ENCODE results near the gene ARL4C.
"Not testable (repeated sequence)": the region's sequence is repeated elsewhere in the genome, so short reads cannot be mapped to it uniquely, and the experiment has no call there.

Gene ARL4C

DNA sequence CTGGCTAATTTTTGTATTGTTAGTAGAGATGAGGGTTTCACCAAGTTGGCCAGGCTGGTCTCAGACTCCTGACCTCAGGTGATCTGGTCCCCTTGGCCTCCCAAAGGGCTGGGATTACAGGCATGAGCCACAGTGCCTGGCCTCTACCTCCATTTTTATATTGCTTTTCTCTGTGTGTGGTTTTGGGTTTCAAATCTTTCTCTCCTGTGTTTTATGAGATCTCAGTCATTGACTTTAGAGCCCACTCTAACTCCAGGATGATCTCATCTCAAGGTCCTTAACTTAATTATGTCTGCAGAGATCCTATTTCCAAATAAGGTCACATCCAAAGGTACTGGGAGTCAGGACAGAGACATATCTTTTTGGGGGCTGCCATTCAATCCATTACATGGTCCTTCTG, 24.7 kb downstream of the ARL4C start:
- DNase-seq, result no peak

DNA sequence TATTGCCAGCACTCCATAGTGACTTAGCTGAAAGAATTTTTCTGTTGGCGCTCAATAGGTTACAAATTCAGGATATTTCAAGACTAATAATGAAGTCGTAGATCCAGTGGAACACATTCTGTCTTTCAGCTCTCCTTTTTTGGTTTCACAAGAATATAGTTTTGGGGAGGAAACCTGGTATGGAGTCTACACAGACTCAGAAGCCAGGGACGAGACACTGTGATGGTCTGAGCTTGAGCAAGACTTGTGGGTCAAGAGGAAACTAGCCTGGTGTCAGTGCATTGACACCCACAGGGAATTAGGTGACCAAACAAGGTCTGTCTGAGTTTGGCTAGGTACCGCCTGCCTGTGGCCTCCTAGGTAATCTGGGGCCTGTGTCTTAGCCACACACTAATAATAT, 26.9 kb downstream of the ARL4C start:
- no peak for DNase-seq

DNA sequence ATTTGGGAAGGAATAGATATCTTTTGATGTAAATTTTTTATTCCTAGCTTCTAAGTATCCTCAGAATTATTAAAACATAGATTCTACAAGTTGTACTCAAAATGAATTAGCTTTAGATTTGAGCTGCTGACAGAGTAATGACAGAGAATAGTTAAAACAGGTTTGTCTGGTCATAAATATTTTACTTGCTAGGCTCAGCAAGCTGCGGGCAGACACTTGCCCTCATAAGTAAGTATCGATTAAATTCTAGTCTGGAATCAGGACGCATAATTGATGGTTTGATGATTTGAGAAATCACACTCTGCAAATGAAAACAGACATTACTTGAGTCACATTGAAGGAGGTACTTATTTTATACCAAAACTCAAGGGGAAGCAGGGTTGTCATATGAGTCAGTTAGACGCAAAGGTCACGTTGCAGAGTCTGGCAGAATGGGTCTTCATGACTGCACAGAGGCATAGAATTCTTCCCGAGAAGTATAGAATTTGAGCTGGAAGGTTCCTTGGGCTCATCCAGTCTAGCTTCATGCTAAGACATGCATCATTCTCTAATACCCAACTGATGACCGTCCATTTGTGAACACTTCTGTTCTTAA, 27.5 kb downstream of the ARL4C start:
- no peak for DNase-seq

DNA sequence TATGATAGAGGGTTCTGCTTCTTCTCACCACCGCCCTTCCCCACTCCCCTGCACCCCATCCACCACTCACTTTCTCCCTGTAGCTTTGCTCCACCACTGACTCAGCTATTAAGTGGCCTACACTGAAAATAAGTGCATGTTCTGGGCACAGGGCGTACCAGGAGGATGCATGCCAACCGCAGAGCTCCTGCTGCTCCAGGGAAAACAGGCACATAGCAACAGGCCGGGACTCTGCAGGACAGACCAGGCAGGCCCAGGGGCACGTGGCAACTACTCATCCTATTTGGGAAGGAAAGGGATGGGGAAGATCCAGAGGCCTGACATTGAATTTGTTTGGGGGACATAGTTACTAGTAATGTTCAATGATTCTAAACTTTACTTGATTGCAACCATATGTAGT, 28.4 kb downstream of the ARL4C start:
- DNase-seq, result no peak

DNA sequence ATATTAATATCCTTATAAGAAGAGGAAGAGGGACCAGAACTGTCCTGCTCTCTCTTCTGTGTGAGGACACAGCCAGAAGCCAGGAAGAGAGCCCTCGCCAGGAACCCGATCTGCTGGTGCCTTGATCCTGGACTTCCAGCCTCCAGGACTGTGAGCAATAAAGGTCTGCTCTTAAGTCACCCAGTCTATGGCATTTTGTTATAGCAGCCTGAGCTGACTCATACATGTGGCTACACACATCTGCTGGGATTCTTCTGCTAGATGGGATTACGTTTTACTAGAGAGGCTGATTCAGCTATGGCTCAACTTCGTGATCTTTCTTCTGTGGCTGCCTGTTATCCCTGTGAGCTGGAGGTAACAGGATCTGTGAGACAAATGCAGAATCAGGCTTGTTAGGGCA, 29.6 kb downstream of the ARL4C start:
- DNase-seq, result no peak

DNA sequence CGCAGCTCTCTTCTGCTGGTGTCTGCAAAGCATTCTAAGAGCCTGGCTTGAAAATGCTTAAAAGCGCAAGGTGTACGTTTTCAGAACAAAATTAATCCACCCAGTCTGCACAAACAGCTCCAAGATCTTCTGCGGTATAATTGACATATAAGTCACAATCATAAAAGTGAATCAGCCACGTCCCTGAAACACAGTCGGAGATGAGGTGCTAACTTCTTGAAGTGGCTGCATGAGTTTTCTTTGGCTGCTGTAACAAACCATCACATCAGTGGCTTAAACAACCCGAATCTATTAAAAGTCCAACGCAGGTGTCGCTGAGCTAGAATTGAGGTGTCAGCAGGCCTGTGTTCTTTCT, 32.6 kb downstream of the ARL4C start:
- no peak for DNase-seq

DNA sequence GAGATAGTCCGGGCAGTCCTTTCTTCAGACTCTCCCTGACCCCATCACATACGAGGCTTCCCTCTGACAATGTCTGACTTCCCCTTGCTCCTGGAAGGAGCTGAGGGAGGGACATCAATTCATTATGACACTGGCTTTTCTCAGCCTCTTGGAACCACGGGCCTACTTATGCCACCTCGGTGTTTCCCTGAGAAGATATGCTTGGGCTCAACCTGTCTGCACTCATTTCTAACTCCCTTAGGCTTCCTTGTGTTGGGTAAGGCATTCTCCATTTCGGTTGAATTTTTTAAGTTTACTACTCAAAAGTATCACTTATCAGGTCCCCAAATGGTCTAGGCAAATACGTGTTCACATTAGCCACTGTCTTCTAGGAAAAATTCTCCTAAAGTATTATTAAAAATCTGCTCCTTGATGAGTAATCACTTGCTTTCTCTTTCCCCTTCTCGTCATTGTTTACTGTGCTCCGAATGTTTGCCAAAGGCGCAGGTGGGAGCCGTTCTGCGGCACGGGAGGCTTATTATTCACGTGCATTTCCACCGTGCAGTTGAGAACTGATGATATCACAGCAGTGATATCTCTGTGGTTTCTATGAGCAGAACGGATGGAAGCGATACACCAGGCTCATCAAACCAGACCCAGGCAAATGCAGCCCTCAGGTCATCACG, 33.1 kb downstream of the ARL4C start:
- DNase-seq, result no peak

DNA sequence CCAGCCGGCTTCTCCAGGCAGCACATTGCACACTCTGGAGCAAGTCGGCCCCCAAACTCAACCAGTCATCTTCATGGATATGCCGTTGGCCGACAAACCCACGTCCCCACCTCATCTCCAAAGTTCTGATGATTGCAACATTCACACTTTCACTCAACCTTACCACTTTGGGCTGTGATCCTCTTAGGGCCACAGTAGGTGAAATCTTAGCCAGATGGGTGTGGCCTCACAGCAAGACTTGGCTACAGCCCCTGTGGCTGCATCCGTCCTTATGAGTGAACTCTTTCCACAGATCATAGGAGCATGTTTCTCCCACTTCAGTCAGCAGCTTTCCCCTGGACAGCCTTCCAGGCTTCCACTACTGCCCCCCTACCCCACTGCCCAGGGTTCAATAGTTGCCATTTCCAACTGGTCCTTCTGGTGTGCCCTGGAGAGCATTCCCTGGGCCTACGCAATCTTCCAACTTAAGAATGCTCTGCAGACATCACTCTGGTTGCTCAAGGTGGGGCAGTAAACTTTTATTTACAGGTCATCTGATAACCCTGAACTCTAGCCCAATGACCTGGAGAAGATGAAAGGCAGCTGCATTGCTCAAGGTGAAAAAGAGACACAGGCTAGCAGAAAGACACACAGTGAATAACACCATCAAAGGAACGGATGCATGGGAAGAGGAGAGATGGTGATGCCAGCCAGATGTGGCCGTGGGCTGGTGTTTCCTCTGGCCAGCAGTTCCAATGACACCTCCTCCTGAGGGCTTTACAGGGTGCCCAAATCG, 34.5 kb downstream of the ARL4C start:
- DNase-seq, result no peak

DNA sequence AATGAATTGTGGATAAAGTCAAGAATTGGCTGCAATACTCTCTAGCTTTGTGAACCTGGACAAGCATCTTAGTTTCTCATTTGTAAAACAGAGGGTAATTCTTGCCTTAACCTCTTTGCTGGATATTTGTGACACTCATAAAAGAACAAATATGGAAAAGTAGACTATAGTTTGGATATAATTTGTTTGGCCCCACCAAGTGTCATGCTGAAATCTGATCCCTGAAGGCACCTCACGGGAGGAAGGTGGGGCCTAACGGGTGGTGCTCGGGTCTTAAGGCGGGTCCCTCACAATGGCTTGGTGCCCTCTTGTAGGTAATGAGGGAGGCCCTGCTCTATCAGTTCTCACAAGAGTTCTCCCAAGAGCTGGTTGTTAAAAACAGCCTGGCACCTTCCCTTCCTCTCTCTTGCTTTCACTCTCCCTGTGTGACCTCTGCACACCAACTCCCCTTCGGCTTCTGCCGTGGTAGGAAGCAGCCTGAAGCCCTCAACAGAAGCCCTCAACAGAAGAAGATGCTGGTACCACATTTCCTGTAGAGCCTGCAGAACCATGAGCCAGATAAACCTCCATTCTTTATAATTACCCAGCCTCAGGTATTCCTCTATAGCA, 37.4 kb downstream of the ARL4C start:
- no peak for DNase-seq

DNA sequence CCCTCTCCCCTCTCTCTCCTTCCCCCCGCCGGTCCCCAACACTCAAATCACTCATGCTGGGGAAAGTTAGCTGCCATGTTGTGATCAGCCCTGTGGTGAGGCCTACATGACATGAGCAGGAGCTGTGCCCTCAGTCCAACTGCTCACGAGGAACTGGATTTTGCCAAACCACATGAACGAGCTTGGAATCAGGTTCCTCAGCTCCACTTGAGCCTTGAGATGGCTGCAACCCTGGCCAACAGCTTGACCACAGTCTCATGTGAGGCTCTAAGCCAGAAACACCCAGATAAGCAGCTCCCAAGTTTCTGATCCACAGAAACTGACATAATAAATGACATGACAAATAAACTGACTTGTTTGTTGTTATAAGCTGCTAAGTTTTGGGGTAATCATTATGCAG, 38.4 kb downstream of the ARL4C start:
- DNase-seq, result no peak

DNA sequence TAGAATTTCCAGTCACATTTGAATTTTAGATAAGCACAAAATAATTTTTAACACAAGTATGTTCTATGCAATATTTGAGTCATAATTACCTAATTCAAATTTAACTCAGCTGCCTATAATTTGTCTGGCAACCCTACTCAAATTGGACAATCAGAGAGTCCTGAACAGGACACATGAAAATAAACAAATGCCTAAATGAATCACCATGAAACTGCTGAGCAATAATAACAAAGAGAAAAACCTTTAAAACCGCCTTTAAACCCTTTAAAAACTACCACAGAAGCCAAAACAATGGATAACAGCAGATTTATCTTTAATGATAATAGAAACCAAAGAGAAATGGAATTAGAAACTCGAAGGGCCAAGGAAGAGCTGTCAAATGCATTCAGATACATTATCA, 39.5 kb downstream of the ARL4C start:
- DNase-seq, result no peak

DNA sequence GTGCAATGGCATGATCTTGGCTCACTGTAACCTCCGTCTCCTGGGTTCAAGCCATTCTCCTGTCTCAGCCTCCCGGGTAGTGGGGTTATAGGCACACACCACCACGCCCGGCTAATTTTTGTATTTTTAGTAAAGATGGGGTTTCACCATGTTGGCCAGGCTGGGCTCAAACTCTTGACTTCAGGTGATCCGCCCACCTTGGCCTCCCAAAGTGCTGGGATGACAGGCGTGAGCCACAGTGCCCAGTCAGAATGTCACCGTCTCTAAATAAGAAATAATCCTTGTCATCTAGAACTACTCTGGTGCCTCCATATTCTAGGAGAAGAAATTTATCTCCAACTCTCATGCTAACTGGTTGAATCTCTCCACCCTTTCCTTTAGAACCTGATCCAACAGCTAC, 41.6 kb downstream of the ARL4C start:
- not testable (repeated sequence) for DNase-seq

DNA sequence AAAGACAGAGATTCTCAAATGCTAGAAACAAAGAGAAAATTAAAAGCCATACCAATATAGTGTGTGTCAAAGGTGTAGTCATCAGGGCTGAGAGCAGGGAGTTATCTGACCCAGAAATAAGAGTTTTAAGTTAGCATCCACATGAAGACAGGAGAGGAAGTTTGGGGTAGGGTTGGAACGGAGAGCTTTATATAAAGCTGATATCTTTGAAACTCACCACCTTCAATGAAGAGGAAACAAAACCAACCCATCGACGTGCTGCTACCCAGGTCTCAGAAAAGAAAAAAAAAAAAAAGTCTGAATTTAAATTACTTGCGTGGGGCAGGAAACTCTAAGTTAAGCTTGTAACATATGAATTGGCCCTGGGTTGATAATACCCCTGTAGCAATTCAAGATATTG, 42.4 kb downstream of the ARL4C start:
- DNase-seq, result no peak

DNA sequence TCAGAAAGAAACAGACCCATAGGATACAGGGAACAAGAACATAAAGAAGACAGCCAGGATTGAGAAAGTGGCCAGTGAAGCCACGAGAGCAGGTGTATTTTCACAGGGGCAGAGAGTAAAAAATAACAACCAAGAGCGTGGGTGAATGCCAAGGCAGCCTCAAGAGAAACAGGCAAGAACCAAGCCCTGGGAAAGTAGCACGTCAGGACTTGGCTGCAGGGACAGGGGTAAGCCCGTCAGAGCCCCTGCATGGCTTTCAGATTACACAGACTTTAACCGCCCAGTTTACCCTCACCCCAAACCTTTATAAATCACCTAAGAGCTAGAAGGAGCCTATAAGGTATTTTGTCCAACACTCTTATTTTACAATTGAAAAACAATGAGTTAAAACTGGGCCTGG, 43.7 kb downstream of the ARL4C start:
- no peak for DNase-seq

DNA sequence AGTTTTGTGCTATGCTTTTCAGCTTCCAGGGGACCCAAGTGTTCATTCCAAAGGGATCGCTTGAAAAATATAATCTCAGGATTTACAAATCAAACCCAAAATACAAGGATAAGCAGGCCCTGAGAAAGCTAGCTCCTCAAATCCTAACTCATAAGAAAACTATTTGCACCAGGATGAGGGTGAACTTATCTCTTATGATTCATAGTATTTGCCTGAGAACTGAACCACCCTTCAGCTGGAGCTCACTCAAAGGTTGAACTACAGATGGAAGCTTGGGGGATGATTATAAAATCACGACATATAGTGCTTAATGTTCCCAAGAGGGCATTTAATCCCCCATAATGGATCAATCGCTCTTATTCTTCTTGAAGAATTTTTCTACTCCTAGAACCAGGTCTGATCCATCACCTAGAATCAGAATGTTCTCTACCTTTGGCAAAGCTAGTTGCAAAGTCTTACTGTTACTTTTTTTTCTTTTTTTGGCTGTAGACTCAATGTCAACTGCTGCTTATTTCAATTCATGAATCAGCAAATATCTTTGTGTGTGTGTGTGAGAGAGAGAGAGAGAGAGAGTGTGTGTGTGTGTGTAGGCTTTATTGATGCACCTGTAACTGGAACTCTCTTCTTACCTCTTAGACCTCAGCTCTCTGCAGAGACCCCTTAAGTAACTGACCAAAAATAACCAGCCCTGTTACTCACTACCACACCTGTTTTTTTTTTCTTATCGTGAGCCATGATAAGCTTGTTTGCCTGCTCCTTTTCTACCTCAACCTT, 44.8 kb downstream of the ARL4C start:
- no peak for DNase-seq

DNA sequence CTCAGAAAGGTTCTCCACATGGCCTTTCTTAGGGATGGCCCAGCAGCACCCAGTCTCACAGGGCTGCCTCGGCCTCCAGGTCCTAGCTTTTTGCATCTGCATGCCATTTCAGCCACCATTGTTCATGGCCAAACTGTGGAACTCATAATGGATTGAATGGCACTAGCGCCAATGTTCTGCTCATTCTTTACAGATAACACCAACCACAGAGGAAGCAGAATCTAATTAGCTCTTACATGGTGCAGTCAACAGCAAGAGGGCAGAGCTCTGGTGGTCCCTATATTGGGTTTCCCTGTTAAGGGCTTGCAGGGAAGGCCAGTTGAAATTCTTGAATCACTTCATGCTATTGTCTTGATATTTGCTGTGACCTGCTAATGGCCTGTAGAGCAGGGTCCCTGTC, 45.6 kb downstream of the ARL4C start:
- no peak for DNase-seq

DNA sequence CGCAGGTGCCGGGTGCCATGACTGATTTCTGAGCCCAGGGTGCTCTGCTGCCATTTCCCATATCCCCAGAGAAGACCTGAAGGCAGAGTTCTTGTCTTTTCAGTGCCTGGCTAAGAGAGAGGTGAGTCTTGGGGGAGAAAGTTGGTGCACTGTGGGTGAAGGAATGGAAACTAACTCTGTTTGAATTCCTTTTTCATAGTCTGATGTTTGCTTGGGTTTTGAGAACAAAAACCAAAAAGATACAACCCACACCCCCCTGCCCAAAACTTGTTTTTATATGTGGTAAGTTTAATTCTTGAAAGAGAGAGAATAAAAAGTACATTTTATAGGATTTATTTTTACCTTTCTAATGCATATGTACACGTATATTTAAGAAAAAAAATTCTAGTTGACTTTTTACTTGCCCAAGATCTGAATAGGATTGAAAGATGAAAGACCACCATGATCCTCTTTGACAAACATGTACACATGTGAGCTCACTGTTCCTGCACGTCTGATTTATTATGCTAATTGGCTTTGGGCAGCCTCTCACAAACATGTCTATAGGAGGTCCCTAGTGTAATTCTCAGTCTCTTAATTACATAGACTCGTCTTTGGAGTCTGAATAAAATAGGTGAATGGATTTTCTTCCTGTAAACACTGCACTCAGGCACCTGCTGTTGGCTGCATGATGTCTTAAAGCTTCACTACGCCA, 46.3 kb downstream of the ARL4C start:
- DNase-seq, result no peak

DNA sequence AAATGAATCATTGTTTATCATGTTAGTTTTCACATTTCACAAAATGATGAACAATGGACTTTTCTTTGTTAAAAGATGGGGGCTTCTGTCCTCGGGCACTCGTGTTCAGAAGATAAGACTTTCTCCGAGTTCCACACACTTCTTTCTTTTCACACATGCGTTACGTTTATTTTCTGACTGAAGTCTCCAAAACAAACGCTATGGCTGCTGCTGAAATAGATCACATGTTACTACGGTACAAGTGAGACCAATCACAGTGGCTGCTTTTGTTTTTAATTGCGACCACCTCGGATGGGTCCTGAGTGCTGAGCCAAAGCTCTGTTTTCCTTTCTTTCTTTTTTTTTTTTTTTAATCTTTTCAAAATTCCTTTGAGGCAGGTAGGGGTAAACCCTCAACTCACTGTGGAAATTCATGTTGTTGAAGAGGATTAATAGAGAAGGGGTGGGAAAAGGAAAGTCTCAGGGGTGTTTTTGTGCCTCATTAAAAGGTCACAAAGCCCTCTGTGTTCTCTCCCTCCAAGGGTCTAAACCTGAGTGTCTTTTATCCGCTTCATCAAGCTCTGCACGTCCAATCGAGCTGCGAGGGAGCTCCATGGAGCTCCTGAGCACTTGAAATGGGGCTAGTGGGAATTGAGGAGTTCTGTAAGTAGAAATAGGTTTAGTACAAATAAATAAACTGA, 48.2 kb downstream of the ARL4C start:
- DNase-seq, result no peak

DNA sequence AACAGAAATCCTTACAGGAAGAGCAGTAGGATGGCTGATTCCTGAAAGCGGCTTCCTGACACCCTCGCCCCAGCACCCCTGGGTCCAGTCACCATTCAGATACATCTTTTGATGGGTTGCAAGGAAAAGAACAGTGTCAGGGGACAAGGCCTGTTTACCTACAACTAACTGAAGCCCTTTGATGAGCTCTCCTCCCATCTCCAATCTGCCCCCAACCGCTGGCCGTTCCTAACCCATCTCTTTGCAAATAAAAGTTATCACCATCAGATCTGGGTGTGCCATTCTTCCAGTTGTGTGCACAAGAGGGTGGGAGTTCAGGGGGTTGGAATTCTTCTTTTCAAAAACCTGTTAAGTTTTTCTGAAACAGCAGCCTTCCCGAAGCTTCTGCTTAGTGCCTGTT, 48.9 kb downstream of the ARL4C start:
- DNase-seq, result no peak

DNA sequence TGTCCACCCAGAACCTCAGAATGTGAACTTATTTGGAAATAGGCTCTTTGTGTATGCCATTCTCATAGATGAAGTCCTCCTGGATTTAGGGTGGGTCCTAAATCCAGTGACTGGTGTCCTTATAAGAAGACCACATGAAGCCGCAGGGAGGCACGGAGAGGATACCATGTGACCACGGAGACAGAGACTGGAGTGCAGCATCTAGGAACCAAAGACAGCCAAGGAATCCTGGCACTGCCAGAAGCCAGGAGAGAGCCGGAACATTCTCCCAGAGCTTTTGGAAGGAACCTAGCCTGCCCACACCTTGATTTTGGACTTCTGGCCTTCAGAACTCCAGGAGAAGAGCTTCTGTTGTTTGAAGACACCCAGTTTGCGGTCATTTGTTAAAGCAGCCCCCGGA, 49.7 kb downstream of the ARL4C start:
- DNase-seq, result no peak

DNA sequence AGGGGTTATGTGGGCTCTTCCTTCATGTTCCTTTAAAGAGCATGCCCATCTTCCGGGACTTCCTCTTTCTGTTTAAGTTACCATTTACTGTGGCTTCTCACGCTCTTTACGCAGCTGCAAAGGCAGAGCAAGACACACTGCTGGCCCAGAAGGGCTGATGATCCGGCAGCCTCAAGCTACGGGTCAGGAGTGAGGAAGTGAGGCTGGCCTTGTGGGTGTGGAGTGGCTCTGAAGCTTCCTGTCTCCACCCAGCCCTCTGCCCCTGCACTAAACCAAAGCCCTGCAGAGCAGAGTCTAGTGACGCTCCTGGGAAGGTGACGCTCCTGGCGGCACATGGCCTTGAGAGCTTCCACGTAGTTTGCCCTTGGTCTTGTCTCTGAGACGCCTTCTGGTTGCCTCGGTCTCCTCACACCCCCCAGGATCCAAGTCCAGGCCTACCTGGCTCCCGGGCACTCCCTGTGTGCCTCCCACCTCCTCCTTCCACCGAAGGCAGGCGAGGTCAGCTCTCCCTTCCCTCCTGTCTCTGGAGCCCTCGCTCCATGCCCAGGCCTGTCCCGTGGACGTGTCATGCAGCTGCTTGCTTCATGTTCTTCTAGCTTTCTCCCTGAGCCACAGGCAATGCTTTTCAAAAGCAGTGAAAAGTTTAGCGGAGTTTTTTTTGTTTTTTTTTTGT, 50.3 kb downstream of the ARL4C start:
- DNase-seq, result peak in 1 of 2 donors; percentile 38
